ENCODE data around the gene CTDSP2. TPM values are rescaled to one million over a fixed set of nuclear protein-coding genes. Genes with fewer than 3 reads are reported as not detected.

The CTDSP2 gene
- polyA plus RNA-seq, 2 of the 4 experiments (the other 2 are of a cell fraction) = 31.3 to 87.7 TPM

GRCh38 chr12:57834086-57834876 lies 12.2 kb downstream of the CTDSP2 start:
- CTCF ChIA-PET = interaction anchor here (0.7 to 8.4 kb wide), 6 partner anchors 9 to 83 kb away, joined by 3 to 218 read pairs (median 23); no protein-coding TSS in a partner anchor
- WGBS (ENCODE audit: missing lambda C conversion rate) = 0% methylated on average over 1 of the region's 1 CpG
- DNase-seq (ENCODE audit: low read depth in 1 of 2, low spot score in 1 of 2) (no peak), FAIRE-seq (no peak), ATAC-seq (no peak)
- peaks cover 25% of the 10 kb centered on the region for H3K4me1 ChIP-seq
- H3K4me3 ChIP-seq = no peak overlapping the region
- H3K27ac ChIP-seq = no peak overlapping the region
- H3K9me3 ChIP-seq = no peaks in the 10 kb centered on the region
- TF ChIP-seq ZFP36 (IDR thresholded peaks at IDR 0.05; ENCODE audit: borderline replicate concordance, partially characterized antibody) = no peak
- no peak for TF ChIP-seq KDM1A (IDR thresholded peaks at IDR 0.05; ENCODE audit: low read depth)
- TF ChIP-seq TP53 (CRISPR knock-in tag; IDR thresholded peaks at IDR 0.05) = no peak
- TF ChIP-seq ELK1 (IDR thresholded peaks at IDR 0.05; ENCODE audit: low read depth, low read length) = no peak
- POLR2A ChIA-PET = no interaction called here
- H3K4me2 ChIP-seq = no peak overlapping the region

DNA sequence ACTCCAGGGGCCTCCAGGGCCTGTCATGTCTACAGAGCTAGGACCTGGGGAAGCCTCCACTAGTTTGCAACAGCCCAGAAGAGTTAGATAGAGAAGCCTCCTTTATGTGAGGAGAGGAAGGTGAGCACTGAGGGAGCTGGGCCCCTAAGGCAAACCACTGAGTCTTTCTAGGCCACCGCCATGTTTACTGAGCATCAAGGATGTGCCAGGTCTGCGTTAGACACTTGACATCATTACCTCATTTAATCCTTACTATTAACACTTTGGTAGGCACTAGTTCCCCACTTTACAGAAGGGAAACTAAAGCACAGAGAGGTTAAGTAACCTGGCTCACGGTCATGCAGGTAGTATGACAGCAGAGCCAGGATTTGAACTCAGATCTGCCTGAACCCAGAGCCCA lies 12.9 kb downstream of the CTDSP2 start:
- peaks cover 25% of the 10 kb centered on the region for H3K4me1 ChIP-seq
- WGBS (ENCODE audit: missing lambda C conversion rate) = 93% methylated on average over 3 of the region's 3 CpGs
- DNase-seq (ENCODE audit: low read depth in 1 of 2, low spot score in 1 of 2) (no peak), ATAC-seq (no peak), FAIRE-seq (no peak)
- H3K9me3 ChIP-seq = no peaks in the 10 kb centered on the region
- ChIA-PET POLR2A (interaction anchor here (0.8 kb wide), 1 partner anchor 69 kb away, joined by 3 read pairs; no protein-coding TSS in a partner anchor), CTCF (interaction anchor here (1.1 to 8.4 kb wide), 6 partner anchors 10 to 84 kb away, joined by 3 to 218 read pairs (median 23); no protein-coding TSS in a partner anchor)
- H3K4me2 ChIP-seq = no peak overlapping the region
- no peak for TF ChIP-seq HDAC2 (IDR thresholded peaks at IDR 0.05)
- no peak for TF ChIP-seq EP300 (IDR thresholded peaks at IDR 0.05)
- TF ChIP-seq KDM1A (IDR thresholded peaks at IDR 0.05; ENCODE audit: low read depth) = no peak
- H3K27ac ChIP-seq = no peak overlapping the region
- no peak overlapping the region for H3K4me3 ChIP-seq

GRCh38 chr12:57832966-57833365 lies 13.6 kb downstream of the CTDSP2 start:
- ChIA-PET CTCF (interaction anchor here (0.6 to 8.4 kb wide), 14 partner anchors 8 to 85 kb away, joined by 3 to 218 read pairs (median 8); no protein-coding TSS in a partner anchor), POLR2A (interaction anchor here (0.8 to 1.1 kb wide), 2 partner anchors 64 to 70 kb away, joined by 3 read pairs; no protein-coding TSS in a partner anchor)
- FAIRE-seq (no peak), ATAC-seq (no peak), DNase-seq (ENCODE audit: low read depth in 1 of 2, low spot score in 1 of 2) (no peak)
- Histone ChIP-seq H3K4me3 (no peak overlapping the region), H3K4me2 (no peak overlapping the region), H3K9me3 (no peaks in the 10 kb centered on the region), H3K27ac (no peak overlapping the region), H3K4me1 (peaks cover 19% of the 10 kb centered on the region)
- 83% methylated on average over 10 of the region's 10 CpGs for WGBS (ENCODE audit: missing lambda C conversion rate)
- no peak for TF ChIP-seq FOSL2 (IDR thresholded peaks at IDR 0.05)
- TF ChIP-seq FOSL2 (CRISPR knock-in tag; IDR thresholded peaks at IDR 0.05) = no peak

GRCh38 chr12:57830393-57830792 lies 16.1 kb downstream of the CTDSP2 start:
- Histone ChIP-seq H3K4me3 (no peak overlapping the region), H3K4me2 (no peak overlapping the region), H3K27ac (no peak overlapping the region), H3K9me3 (no peaks in the 10 kb centered on the region), H3K4me1 (peaks cover 4% of the 10 kb centered on the region; the same call in 1 of the 3 replicates)
- DNase-seq (ENCODE audit: low read depth in 1 of 2, low spot score in 1 of 2) = no peak
- WGBS (ENCODE audit: missing lambda C conversion rate) = 94% methylated on average over 2 of the region's 2 CpGs
- no peak for FAIRE-seq
- no peak for ATAC-seq
- POLR2A ChIA-PET = no interaction called here
- CTCF ChIA-PET = interaction anchor here (0.6 to 9.5 kb wide), 10 partner anchors 13 to 1063 kb away, joined by 3 to 142 read pairs (median 6); partner anchors contain the start of gene AVIL
- no peak for TF ChIP-seq HDAC2 (IDR thresholded peaks at IDR 0.05)
- TF ChIP-seq RAD21 (conservative IDR thresholded peaks at IDR 0.05 in 1 of 2, IDR thresholded peaks at IDR 0.05 in 1 of 2) = no peak
- TF ChIP-seq CHD2 (IDR thresholded peaks at IDR 0.05; ENCODE audit: low read length, partially characterized antibody) = no peak
- no peak for TF ChIP-seq E2F6 (IDR thresholded peaks at IDR 0.05; ENCODE audit: borderline replicate concordance, low read depth)
- no peak for TF ChIP-seq USF2 (IDR thresholded peaks at IDR 0.05)
- TF ChIP-seq POLR2A (IDR thresholded peaks at IDR 0.05; ENCODE audit: low read length) = no peak
